ENCODE data around the gene GDF10.

The GDF10 gene

GRCh38 chr10:47331491-47331890, 31.5 kb downstream of the GDF10 start:
- TF ChIP-seq ZNF565 (CRISPR knock-in tag; conservative IDR thresholded peaks at IDR 0.05; ENCODE audit: low read depth), result no peak
- no peak for TF ChIP-seq CSDC2 (CRISPR knock-in tag; IDR thresholded peaks at IDR 0.05)
- TF ChIP-seq POU6F1 (CRISPR knock-in tag; IDR thresholded peaks at IDR 0.05; ENCODE audit: borderline replicate concordance, low read depth), result no peak
- TF ChIP-seq ZFP30 (CRISPR knock-in tag; IDR thresholded peaks at IDR 0.05), result no peak
- ATAC-seq, result no peak

GRCh38 chr10:47331954-47332353, 32.0 kb downstream of the GDF10 start:
- no peak for ATAC-seq

GRCh38 chr10:47332371-47332770, 32.4 kb downstream of the GDF10 start:
- ATAC-seq, result no peak
- TF ChIP-seq TCF4 (CRISPR knock-in tag; IDR thresholded peaks at IDR 0.05; ENCODE audit: borderline replicate concordance), result no peak
- no peak for TF ChIP-seq ESRRG (CRISPR knock-in tag; IDR thresholded peaks at IDR 0.05)

More at GRCh38 chr10:47331954-47332353, 32.0 kb downstream of the GDF10 start:
- TF ChIP-seq ZNF70 (CRISPR knock-in tag; IDR thresholded peaks at IDR 0.05), result no peak
- TF ChIP-seq PPARA (CRISPR knock-in tag; IDR thresholded peaks at IDR 0.05; ENCODE audit: borderline replicate concordance), result no peak
- no peak for TF ChIP-seq SNAI2 (CRISPR knock-in tag; IDR thresholded peaks at IDR 0.05)
- no peak for TF ChIP-seq ESRRG (CRISPR knock-in tag; IDR thresholded peaks at IDR 0.05)
- TF ChIP-seq CSRNP3 (CRISPR knock-in tag; IDR thresholded peaks at IDR 0.05), result no peak
- no peak for TF ChIP-seq ZC3H10 (CRISPR knock-in tag; IDR thresholded peaks at IDR 0.05)
- no peak for TF ChIP-seq TCF4 (CRISPR knock-in tag; IDR thresholded peaks at IDR 0.05; ENCODE audit: borderline replicate concordance)
- TF ChIP-seq RARB (CRISPR knock-in tag; IDR thresholded peaks at IDR 0.05), result no peak
- TF ChIP-seq ARNTL (CRISPR knock-in tag; IDR thresholded peaks at IDR 0.05; ENCODE audit: borderline replicate concordance, low read depth), result no peak
- TF ChIP-seq ZNF565 (CRISPR knock-in tag; conservative IDR thresholded peaks at IDR 0.05; ENCODE audit: low read depth), result no peak
- no peak for TF ChIP-seq PATZ1 (CRISPR knock-in tag; IDR thresholded peaks at IDR 0.05; ENCODE audit: borderline replicate concordance)
- no peak for TF ChIP-seq OSR1 (CRISPR knock-in tag; IDR thresholded peaks at IDR 0.05)
- TF ChIP-seq GLIS3 (CRISPR knock-in tag; IDR thresholded peaks at IDR 0.05), result no peak
- no peak for TF ChIP-seq ZNF8 (CRISPR knock-in tag; IDR thresholded peaks at IDR 0.05)

- TF ChIP-seq CSRNP3 (CRISPR knock-in tag; IDR thresholded peaks at IDR 0.05), result no peak
- no peak for TF ChIP-seq TSHZ2 (CRISPR knock-in tag; IDR thresholded peaks at IDR 0.05)
- no peak for TF ChIP-seq GLIS3 (CRISPR knock-in tag; IDR thresholded peaks at IDR 0.05)
- no peak for TF ChIP-seq ZNF8 (CRISPR knock-in tag; IDR thresholded peaks at IDR 0.05)
- TF ChIP-seq OSR1 (CRISPR knock-in tag; IDR thresholded peaks at IDR 0.05), result no peak
- no peak for TF ChIP-seq CSDC2 (CRISPR knock-in tag; IDR thresholded peaks at IDR 0.05)
- no peak for TF ChIP-seq ZFP3 (CRISPR knock-in tag; IDR thresholded peaks at IDR 0.05)
- no peak for TF ChIP-seq ZC3H10 (CRISPR knock-in tag; IDR thresholded peaks at IDR 0.05)
- no peak for TF ChIP-seq ARNTL (CRISPR knock-in tag; IDR thresholded peaks at IDR 0.05; ENCODE audit: borderline replicate concordance, low read depth)
- no peak for TF ChIP-seq TOX (CRISPR knock-in tag; IDR thresholded peaks at IDR 0.05; ENCODE audit: borderline replicate concordance)
- TF ChIP-seq TCF4 (CRISPR knock-in tag; IDR thresholded peaks at IDR 0.05; ENCODE audit: borderline replicate concordance), result no peak
- no peak for TF ChIP-seq PATZ1 (CRISPR knock-in tag; IDR thresholded peaks at IDR 0.05; ENCODE audit: borderline replicate concordance)
- TF ChIP-seq CREB5 (CRISPR knock-in tag; IDR thresholded peaks at IDR 0.05; ENCODE audit: low read depth), result no peak
- TF ChIP-seq ZFP30 (CRISPR knock-in tag; IDR thresholded peaks at IDR 0.05), result no peak
- ATAC-seq, result no peak
These were observed 32.9 kb downstream of the GDF10 start for GRCh38 chr10:47332946-47333345.
